Right lung (tissue), 5 donors: ENCODE data around the gene FBLN1. TPM values are rescaled to one million over a fixed set of nuclear protein-coding genes. Genes with fewer than 3 reads are reported as not detected.
"Not testable (repeated sequence)": the region's sequence is repeated elsewhere in the genome, so short reads cannot be mapped to it uniquely, and the experiment has no call there.

Source experiments
- DNase-seq, 2 donors: peaks; one replicate each; pipeline ENCODE4 v3.0.0-alpha.2; 2013
- polyA plus RNA-seq, 5 donors: library from polyadenylated mRNA; unstranded; fragments of 120-200 nt; gene quantifications; one replicate each; pipeline versions ENCODE4 v1.2.1 to v1.2.3, GENCODE V29; 2013; ENCODE audit warnings: inconsistent platforms in 1 of 5, low replicate concordance in 1 of 5; ENCODE audit not compliant: insufficient read length in 5 of 5, insufficient read depth in 1 of 5

FBLN1 gene
- polyA plus RNA-seq, 5 donors, result 219 to 312 (median 307) TPM

DNA sequence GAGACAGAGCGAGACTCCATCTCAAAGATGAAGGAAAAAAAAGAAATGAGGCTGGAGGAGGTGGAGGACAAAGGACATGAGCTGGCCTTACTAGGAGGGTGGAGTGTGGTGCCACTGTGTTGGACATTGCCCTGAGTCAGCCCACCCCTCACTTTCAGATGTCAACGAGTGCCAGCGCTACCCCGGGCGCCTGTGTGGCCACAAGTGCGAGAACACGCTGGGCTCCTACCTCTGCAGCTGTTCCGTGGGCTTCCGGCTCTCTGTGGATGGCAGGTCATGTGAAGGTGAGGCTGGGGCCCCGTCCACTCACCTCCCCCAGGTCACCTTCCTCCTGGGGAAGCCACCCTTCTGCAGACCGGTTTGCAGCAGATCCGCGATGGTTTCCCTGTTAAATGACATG lies 40.6 kb downstream of the FBLN1 start:
- no peak for DNase-seq

DNA sequence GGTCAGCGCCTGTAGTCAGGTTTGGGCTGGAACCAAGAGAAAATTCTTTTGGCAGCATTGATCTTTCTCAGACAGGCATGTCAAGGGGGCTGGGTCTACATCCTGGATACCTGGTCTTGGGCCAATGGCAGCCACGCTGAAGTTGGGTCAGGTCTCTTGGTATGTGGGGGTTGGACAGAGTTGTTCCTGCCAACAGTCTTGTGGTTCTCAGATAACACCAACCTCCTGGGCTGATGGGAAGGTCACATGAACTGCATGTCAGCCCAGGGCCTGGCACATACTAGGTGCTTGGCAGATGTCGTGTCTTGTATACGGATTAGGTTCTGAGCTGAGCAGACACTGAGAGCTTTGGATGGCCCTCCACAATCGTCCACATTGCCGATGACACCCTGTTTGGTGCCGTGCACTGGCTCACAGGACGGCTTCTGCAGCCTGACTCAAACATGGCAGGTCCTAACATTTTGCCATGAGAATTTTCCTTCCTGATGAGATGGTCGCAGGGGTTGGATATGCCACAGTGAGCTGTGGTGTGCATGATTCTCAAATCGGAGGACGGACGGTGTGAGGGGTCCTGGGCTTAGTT lies 42.0 kb downstream of the FBLN1 start:
- DNase-seq, result no peak

DNA sequence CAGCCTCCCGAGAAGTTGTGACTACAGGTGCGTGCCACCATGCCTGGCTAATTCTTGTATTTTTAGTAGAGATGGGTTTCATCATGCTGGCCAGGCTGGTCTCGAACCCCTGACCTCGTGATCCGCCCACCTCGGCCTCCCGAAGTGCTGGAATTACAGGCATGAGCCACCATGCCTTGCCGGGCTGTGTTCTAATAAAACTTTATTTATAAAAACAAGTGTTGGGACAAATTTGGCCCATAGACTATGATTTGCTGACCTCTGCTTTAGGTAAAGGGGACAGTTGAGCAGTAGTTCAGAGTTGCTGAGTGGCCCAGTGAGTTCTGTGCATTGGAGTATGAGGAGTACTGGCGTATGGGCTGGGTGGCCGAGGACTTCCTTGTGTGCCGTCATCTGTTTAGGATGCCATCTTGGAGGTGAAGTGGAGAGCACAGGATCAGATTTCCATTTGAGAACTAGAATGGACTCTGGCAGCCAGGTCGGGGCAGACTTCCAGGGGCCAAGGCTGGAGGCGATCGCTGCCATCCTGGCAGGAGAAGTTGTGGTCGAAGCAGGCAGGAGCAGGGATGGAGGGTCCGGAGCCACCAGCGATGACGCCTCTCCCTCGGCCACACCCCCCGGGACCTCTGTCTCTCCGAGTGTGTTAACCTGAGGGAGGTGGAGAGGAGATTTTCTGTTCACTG lies 43.8 kb downstream of the FBLN1 start:
- DNase-seq, result no peak

DNA sequence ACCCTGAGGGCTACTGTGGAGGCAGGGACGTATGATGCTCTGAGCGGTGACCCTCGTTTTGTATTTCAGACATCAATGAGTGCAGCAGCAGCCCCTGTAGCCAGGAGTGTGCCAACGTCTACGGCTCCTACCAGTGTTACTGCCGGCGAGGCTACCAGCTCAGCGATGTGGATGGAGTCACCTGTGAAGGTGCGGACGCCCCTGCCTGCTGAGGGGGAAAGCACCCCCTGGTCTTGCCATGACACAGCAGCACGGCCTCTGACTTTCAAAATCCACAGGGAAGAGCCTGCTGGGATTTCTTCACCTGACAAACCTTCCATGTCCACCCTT lies 44.3 kb downstream of the FBLN1 start:
- DNase-seq, result no peak

DNA sequence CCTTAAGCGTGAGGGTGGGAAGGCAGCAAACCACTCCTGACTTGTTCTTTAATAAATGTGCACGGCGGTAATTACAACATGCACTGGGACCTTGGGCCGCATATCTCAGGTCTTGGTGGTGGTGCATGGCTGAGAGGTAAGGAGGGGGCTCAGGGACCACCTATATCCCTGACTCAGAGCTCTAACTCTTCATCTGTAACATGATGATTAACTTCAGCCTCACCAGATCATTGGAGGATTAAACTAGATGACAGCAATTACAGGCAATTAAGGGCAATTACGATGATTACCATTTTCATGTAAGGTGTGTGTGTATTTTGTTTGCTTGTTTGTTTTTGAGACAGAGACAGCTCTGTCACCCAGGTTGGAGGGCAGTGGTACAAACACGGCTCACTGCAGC lies 45.0 kb downstream of the FBLN1 start:
- no peak for DNase-seq

DNA sequence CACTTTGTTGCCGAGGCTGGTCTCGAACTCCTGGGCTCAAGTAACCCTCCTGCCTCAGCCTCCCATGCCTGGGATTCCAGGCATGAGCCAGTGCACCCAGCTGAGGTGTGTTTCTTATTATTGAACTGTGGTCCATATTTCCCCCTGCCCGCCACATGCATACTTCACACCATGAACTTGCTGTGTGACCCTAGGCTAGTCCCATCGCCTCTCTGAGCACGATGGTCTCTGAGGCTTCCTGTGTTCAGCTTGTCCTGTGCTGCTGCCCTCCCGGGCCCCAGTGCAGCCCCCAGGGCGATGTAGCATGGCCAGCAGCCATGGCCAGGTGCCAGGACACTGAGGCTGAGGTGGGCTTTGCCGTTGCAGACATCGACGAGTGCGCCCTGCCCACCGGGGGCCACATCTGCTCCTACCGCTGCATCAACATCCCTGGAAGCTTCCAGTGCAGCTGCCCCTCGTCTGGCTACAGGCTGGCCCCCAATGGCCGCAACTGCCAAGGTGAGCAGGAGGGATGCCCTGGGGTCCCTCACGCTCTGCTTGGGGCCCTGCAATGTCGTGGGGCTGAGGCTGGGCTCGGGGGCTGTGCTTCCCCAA lies 45.7 kb downstream of the FBLN1 start:
- DNase-seq, result no peak

DNA sequence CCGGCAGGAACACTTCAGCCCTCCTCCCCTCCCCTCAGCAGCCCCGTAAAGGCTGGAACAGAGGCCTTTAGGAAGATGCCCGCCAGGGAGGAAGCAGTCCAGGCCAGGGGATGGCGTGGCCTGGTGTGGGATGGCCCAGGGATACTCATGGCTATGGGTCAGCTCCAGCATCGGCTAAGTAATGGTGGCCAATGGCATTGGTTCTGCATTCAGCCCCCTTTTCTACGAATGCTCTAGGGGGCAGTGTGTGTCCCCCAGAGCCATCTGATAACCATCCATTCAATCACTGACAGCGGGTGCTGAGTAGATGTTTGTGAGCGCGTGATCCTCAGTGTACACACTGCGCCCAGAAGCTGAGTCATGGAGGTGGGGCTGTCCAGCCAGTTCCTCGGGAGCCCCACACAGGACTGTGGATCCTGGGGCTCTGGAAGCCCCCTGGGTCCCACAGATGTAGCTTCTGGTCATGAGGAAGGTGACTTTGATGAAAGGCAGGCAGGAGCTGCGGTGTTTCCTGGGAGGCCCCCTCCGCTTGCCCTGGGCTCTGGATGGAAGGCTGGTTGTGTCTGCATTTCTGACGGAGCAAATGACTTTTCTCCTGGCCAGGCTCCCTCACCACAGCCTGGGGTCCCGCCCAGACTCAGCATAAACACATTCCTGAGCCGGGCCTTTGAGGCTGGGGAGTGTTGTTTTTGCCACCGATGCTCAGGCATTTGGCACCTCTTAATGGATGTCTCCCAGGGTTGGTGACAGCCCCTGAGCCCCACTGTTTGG lies 46.5 kb downstream of the FBLN1 start:
- DNase-seq, result no peak

DNA sequence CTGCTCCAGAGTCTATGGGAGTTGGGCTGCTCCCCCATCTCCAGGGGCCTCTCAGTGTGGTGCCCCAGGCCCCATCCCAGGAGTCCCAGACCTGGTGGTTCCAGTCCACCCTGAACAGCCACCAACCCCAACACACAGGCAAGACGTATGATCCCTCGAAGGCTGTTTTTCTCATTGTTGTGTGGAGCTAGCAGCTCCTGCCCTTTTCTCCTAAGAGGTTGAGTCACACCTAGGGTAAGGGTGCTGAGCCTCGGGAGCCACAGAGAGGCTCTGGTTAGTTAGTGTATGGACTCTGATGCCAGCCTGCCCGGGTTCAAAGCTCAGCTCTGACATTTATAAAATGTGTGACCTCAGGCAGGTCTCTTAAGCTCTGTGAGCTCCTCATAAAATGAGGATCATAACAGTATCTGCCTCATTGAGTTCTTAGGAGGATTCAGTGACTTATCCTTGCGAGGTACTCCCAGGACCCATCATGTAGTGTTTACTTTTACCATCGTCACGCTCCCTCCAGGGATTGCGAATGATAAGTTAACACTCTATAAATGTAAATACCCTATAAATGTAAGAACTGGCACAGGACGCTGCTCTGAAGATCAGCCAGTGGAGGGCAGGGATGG lies 47.2 kb downstream of the FBLN1 start:
- no peak for DNase-seq

DNA sequence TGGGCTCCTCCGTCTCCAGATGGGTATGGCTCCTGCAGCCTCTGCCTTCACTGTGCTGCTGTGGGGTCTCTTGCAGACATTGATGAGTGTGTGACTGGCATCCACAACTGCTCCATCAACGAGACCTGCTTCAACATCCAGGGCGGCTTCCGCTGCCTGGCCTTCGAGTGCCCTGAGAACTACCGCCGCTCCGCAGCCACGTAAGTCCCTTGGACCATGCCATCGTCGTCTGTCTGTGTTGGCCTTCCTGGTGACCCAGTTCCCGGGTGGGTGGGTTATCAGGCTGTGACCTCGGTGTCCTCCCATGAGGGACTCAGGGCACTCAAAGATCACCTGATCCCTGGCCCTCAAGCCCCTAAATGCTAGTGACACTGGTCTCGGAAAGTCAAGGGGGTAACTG lies 47.7 kb downstream of the FBLN1 start:
- no peak for DNase-seq

DNA sequence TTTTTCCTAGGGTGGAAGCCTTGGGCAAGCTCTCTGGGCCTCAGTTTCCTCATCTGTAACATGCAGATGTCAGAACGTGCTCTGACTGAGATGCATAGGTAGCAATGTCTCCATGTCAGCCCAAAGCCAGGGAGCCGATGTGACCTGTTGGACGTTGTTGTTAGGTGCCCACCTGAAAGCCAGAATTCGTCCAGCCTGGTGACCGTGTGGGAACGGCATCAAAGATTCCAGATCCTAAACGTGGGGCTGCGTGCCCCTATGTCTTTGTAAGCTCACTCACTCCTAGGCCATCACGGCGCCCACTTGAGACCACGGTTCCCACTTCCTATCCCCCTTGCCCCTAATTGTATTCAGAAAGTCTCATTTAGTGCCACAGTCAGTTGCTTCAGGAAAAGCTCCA lies 48.2 kb downstream of the FBLN1 start:
- DNase-seq, result no peak

DNA sequence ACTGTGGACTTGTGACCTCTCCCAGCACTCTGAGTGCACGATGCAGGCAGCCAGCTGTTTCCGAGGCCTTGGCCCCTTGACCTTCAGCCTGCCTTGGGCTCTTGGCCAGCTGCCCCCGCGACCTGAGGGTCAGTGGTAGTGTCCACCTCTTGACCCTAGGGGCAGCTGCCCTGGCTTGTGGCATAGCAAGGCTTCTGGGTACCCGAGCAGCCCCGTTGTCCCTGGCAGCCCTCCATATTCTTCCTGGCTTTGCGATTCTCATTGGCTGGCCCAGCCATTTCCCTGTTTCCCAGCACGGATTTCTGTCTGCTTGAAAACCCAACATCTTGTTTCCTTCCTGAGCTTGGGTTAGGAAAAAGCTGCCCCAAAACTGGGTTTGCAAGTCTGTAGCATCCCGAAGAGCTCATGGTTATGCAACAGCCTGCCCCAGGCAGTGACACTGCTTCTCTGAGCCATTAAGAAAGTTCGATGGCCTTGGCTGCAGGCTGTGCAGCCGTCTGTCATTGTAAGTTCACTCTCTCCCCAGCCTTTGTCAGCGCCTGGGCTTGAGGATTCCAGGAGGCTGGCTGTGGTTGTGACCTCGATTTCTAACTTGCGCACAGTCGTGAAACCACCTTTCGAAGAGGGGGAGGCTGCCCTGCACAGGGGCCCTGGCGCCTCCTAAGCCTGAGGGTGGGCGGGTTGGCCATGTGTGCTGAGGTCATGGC lies 48.8 kb downstream of the FBLN1 start:
- peak in 1 of 2 donors; percentile 45 for DNase-seq

DNA sequence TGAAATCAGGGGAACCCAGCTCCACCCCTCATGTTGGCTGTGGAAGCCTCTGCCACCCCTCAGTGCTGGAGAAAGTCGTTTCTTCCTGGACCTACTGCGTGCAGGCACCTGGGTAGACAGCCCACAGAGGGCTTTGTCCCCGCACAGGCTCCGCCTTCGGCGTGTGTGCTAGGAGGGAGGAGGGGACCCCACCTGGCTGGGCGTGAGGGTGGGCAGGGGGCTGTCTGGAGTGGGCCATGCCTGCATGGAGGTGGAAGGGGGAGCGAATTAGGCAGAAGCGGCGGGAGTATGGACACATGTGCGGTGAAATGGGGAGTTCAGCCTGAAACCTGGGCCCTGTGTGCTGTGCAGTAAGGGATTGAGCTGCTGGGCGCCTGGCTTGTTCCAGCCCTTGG lies 49.3 kb downstream of the FBLN1 start:
- DNase-seq, result no peak

DNA sequence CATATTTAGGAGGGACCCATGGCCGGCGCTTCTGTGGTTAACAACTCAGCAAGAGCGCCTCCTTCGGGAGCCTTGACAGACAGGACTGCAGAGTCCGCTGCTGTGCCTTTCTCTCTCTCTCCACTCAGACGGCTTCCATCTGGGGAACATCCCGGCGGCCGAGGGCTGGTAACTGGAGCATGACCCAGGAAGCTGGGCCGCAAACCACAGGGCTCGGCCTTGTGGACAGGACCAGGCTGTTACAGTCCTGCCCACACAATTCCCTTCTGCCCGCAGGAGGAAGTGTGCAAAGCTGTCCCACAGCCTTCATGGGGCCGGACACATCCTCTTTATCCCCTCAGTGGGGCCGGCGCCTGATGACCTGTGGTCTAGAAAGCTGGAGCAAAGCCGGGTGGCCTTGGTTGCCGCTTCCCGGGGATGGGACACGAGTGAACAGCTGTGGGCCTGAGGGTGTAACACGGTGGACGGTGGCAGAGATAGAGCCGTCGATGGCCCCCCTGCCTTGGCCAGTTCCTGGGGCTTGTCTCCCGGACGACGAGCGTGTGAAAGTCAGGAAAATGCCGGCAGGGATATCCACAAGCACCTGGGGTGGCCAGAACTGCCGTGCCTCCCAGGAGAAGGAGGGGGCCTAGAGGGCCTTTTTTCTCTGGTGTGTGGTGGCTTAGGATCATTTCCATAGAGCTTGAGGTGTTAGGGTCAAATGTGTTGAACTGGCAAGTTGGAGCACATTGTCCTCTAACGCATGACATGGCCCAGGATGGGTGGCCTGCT lies 50.1 kb downstream of the FBLN1 start:
- DNase-seq, result no peak

DNA sequence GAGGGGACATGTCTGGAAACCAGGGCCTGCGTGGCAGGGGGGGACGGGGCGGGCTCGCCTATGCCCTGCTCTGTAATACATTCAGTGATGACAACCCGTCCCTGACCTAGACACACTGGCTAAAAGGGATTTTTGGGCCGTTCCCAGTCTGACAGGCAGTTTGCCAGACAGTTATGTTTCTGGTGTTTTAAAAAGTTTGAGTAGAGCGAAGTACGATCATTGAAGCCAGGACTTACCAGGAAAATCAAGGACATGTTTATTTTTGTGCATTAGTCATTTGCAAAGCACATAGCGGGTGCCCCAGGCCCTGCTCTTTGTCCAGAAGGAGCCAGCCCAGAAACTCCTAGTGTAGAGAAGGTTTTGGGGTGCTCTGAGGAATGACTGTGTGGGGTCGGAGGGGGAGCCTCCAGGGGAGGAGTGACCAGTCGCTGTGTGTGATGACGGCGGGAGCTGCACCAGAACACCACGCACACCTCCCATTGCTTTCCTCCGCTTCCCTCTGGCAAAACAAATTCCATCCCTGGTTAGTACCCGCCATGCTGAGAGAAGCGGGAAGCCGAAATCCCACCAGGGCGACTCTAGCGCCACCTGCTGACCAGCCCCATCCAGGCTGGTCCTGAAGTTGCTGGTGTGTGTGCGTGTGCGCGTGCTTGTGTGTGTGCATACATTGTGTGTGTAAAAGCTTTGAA lies 50.8 kb downstream of the FBLN1 start:
- peak; percentile 73 to 78 for DNase-seq

DNA sequence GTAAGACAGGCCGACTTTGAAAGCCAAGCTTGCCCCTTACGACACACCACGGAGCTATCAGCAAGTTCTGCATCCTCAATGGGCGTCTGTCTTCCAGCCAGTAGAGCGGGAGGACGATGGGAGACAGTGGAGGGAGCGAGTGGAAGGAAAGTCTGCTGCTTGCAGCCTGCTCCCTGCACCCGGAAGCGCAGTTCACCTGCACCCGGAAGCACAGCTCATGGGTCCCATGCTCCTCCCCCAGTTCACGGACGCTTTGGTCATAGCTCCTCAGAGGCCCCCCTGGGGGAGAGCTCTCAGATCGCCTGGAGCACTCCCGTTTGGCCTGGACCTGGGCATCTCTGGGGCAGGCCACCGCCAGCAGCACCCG lies 51.3 kb downstream of the FBLN1 start:
- no peak for DNase-seq

DNA sequence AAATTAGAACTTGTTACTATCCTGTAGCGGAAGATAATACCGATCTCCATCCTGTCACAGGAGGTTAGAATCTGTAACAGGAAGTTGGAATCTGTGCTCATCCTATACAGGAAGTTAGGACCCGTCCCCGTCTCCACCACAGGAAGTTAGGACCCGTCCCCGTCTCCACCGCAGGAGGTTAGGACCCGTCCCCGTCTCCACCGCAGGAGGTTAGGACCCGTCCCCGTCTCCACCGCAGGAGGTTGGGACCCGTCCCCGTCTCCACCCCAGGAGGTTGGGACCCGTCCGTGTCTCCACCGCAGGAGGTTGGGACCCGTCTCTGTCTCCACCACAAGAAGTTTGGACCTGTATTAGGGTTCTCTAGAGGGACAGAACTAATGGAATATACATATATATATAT lies 52.2 kb downstream of the FBLN1 start:
- DNase-seq, result no peak

DNA sequence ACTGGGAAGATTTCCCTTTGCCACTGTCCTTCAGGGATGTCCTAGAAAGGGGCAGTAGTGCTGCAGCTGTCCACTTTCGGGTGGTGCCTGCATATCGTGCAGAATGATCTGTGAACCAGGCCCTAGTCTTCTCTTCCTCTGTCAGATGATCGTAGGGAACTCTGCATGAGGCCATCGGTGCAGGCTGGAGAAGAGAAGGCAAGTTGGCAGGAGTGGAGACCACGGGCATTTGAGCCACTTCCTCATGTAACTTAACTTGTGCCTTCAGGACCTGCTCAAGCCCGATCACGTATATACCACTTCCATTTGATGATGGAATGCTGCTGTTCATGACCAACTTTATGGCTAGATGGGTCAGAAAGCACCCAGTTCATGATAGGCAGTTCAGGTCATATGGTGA lies 55.2 kb downstream of the FBLN1 start:
- DNase-seq, result not testable (repeated sequence)

DNA sequence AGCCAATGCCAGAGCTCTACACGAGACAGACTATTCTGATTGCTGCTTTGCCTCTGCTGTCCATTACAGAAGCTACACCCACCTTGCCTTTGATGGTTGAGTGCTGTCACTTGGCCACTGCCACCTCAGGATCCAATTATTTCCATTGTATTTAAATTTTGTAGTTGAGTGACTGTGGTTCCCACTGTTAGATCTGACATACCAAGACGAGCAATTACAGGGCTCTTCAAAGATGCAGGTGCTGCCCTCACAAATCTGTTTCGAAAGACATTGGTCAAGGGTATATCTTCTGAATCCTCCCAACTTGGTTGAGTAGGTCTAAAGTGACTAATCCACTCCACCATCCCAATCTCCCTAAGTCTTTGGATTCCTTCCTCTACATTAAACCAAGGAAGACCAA lies 57.4 kb downstream of the FBLN1 start:
- DNase-seq, result not testable (repeated sequence)

DNA sequence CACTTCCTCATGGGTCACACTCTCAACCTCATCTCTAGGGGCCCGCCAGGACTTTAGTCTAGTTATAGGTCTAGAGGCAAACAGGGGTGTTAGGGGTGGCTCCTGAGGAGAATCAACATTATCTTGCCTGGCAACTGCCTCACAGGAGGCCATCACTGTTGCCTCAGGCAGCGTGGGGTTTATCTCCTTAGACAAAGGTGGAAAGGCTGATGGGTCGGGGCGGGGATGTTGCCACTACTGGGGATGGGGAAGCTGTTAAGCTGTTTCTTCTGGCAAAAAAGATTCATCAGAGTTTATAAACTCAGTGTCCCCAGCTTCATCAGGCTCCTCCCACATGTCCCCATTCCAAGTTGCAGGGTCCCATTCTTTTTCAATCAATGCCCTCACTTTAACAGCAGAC lies 58.1 kb downstream of the FBLN1 start:
- DNase-seq, result not testable (repeated sequence)

DNA sequence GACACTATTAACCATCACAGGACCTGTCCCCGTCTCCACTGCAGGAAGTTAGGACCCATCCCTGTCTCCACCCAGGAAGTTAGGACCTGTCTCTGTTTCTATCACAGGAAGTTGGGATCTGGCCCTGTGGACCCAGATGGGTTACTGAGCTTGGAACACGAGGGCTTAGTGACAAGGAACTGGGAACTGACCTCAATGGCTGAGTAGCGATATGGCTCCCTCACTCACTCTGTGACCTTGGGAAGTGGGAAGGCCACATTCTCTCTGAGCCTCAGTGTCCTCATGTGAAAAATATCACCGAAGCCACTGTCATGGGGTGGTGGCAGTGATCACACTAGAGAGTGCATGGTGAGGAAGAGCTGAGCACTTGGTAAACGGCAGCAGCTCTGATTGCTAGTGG lies 59.4 kb downstream of the FBLN1 start:
- no peak for DNase-seq
